Measurements from ENCODE around the gene LDLRAD1.
A peak's percentile ranks its signal among the peaks of the same experiment; 100 is the strongest.

LDLRAD1 gene

DNA sequence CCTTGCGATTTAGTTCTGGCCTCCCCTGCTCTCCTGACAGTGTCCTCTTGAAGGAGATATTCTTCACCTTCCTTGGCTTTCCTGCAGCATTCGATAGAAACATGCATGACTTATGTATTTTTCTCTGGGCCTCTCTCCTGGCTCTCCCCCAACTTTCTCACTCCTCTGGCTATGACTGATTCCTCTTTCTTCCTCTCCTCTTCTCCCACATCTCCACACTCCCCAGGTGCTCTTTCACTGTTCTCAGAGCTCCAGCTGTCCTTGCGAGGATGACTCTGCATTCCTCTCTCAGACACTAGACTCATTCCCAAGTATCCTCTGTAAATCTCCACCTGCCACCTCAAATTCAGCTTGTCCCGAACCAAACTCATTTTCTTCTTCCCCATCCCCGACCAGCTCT lies 53.9 kb downstream of the LDLRAD1 start:
- DNase-seq = no peak
- no peak for TF ChIP-seq GATA1 (IDR thresholded peaks at IDR 0.05; ENCODE audit: low read depth, low read length)
- TF ChIP-seq POLR2A (IDR thresholded peaks at IDR 0.05; ENCODE audit: low read length) = no peak

- peak; percentile 7 to 27 for DNase-seq
- no peak for TF ChIP-seq POLR2A (IDR thresholded peaks at IDR 0.05; ENCODE audit: low read length)
- no peak for TF ChIP-seq GATA1 (IDR thresholded peaks at IDR 0.05; ENCODE audit: low read depth, low read length)
Measured at GRCh38 chr1:53963460-53963859, 54.5 kb downstream of the LDLRAD1 start.

DNA sequence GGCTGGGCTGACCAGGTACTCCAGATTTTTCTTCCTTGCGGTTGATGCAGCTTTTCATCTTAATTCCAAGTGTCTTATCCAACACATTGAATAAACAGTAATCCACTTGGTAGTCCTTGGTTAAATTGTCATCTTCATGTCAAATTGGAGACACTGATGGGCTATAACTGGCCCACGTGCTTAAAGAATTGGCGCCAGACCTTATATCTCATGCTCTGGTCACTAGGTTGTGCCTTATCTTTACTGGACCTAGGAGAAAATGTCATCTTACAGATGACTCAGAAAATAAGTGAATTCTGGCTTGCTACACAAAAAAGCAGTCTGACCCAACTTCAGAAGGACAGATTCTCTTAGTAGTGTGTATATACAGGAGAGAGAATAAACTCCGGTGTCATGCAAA lies 55.6 kb downstream of the LDLRAD1 start:
- DNase-seq = no peak
- TF ChIP-seq GATA1 (IDR thresholded peaks at IDR 0.05; ENCODE audit: low read depth, low read length) (no peak), POLR2A (IDR thresholded peaks at IDR 0.05; ENCODE audit: low read length) (no peak)

DNA sequence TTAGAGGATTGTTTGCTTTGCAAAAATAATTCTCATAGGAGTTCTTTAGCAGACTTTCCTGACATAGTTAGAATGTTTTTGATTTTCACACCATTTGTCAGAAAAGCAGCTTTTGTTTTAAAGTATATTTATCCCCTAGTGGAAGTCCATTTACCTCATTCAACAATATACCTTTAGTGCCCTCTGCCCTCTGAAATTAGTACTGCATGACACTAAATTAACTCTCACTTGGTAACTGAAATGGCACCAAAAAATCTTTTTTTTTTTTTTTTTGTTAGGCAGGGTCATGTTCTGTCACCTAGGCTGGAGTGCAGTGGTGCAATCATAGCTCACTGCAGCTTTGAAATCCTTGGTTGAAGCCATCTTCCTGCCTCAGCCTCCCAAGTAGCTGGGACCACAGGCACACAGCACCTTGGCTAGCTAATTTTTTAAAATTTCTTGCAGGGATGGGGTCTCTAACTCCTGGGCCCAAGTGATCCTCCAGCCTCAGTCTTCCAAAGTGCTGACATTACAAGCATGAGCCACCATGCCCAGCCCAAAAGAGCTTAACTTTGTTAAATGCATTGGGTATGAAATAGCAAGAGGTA lies 58.2 kb downstream of the LDLRAD1 start:
- peak; percentile 42 to 70 for DNase-seq
- no peak for TF ChIP-seq POLR2A (IDR thresholded peaks at IDR 0.05; ENCODE audit: low read length)
- no peak for TF ChIP-seq GATA1 (IDR thresholded peaks at IDR 0.05; ENCODE audit: low read depth, low read length)

Data from erythroblast (primary cell).